ENCODE measurements around the gene EDARADD. TPM values are rescaled to one million over a fixed set of nuclear protein-coding genes. Genes with fewer than 3 reads are reported as not detected.

Gene EDARADD
- total RNA-seq, 4 donors from 2014 or later: 0.55 to 2.6 (median 1.2) TPM; not detected in 1

DNA sequence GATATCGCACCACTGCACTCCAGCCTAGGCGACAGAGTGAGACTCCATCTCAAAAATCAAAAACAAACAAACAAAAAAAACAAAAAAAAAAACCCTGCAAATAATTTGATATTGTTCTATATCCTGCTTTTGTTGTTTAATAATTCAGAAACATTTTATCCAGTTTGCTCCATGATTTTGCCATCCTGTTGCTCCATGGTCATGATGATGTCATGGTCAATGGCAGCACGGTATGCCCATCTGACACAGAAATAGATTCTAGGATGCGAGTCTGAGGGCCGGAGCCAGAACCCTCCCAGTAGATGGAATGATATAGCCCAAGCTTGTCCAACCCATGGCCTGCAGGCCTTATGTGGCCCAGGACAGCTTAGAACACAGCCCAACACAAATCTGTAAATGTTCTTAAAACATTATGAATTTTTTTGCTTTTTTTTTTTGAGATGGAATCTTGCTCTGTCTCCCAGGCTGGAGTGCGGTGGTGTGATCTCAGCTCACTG is 39.8 kb downstream of the EDARADD start:
- TF ChIP-seq, protein P1, sequence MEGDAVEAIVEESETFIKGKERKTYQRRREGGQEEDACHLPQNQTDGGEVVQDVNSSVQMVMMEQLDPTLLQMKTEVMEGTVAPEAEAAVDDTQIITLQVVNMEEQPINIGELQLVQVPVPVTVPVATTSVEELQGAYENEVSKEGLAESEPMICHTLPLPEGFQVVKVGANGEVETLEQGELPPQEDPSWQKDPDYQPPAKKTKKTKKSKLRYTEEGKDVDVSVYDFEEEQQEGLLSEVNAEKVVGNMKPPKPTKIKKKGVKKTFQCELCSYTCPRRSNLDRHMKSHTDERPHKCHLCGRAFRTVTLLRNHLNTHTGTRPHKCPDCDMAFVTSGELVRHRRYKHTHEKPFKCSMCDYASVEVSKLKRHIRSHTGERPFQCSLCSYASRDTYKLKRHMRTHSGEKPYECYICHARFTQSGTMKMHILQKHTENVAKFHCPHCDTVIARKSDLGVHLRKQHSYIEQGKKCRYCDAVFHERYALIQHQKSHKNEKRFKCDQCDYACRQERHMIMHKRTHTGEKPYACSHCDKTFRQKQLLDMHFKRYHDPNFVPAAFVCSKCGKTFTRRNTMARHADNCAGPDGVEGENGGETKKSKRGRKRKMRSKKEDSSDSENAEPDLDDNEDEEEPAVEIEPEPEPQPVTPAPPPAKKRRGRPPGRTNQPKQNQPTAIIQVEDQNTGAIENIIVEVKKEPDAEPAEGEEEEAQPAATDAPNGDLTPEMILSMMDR (IDR thresholded peaks at IDR 0.05): no peak
- TF ChIP-seq POLR2A (IDR thresholded peaks at IDR 0.05): no peak
- DNase-seq: no peak
- Histone ChIP-seq H3K4me1 (no peaks in the 10 kb centered on the region), H3K9me3 (no peaks in the 10 kb centered on the region), H3K27ac (no peak overlapping the region), H3K4me3 (no peak overlapping the region), H3K27me3 (peaks cover 0 to 5% of the 10 kb centered on the region in 2 donors), H3K36me3 (no peaks in the 10 kb centered on the region)
- intact Hi-C loops (cut with DNase I; ENCODE audit: low total_unique reads): no loop called here

DNA sequence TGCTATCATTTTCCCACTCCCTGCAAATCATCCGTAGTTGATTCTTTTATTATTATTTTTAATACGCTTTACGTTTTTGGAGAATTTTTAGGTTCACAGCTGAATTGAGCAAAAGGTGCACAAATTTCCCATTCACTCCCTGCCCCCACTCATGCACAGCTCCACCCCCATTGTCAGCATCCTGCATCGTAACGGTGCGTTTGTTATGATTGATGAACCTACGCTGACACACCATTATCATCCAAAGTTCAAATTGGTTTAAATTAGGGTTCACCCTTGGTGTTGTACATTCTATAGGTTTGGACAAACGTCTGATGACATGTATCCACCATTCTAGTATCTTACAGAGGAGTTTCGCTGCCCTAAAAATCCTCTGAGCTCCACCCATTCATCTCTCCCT is 44.5 kb downstream of the EDARADD start:
- intact Hi-C loops (cut with DNase I; ENCODE audit: low total_unique reads): no loop called here
- DNase-seq: no peak
- TF ChIP-seq, protein P1 (IDR thresholded peaks at IDR 0.05): no peak
- TF ChIP-seq POLR2A (IDR thresholded peaks at IDR 0.05): no peak
- Histone ChIP-seq H3K36me3 (no peaks in the 10 kb centered on the region), H3K9me3 (no peaks in the 10 kb centered on the region), H3K27me3 (no peaks in the 10 kb centered on the region), H3K4me1 (no peaks in the 10 kb centered on the region), H3K4me3 (no peak overlapping the region), H3K27ac (no peak overlapping the region)

DNA sequence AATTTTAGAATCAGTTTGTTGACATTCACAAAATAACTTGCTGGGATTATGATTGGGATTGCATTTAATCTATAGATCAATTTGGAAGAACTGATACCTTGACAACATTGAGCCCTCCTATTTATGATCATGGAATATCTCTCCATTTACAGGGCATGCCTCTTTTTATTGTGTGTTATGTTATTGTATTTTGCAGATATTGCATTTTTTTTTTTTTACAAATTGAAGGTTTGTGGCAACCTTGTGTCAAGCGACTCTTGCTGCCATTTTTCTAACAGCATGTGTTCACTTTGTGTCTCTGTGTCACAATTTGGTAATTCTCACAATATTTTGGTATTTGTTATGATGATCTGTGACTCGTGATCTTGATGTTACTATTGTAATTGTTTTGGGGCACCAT is 46.3 kb downstream of the EDARADD start:
- H3K4me3 ChIP-seq: no peak overlapping the region
- H3K9me3 ChIP-seq: no peaks in the 10 kb centered on the region
- no peaks in the 10 kb centered on the region for H3K27me3 ChIP-seq
- H3K27ac ChIP-seq: no peak overlapping the region
- TF ChIP-seq POLR2A (IDR thresholded peaks at IDR 0.05): no peak
- TF ChIP-seq, protein P1 (IDR thresholded peaks at IDR 0.05): no peak
- H3K4me1 ChIP-seq: no peaks in the 10 kb centered on the region
- intact Hi-C loops (cut with DNase I; ENCODE audit: low total_unique reads): no loop called here
- no peak for DNase-seq
- no peaks in the 10 kb centered on the region for H3K36me3 ChIP-seq

DNA sequence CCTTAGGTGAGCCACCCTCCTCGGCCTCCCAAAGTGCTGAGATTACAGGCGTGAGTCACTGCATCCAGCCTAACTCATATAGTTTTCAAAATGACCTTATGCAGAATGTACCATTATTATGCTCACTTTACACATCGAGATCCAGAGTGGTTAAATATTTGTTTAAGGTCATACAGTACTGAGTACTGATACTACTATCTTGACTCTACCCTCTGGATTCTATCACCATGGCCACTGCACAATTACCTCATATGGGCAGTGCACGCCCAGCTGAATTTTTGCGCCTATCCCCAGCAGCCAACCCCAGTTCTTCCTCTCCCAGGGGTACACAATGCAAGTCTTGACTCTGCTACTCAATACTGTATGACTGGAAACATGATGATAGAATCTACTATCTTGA is 56.7 kb downstream of the EDARADD start:
- Histone ChIP-seq H3K36me3 (no peaks in the 10 kb centered on the region), H3K4me1 (no peaks in the 10 kb centered on the region), H3K4me3 (no peak overlapping the region), H3K27me3 (no peaks in the 10 kb centered on the region), H3K27ac (no peak overlapping the region), H3K9me3 (no peaks in the 10 kb centered on the region)
- DNase-seq: no peak
- TF ChIP-seq, protein P1 (IDR thresholded peaks at IDR 0.05): no peak
- intact Hi-C loops (cut with DNase I; ENCODE audit: low total_unique reads): no loop called here

DNA sequence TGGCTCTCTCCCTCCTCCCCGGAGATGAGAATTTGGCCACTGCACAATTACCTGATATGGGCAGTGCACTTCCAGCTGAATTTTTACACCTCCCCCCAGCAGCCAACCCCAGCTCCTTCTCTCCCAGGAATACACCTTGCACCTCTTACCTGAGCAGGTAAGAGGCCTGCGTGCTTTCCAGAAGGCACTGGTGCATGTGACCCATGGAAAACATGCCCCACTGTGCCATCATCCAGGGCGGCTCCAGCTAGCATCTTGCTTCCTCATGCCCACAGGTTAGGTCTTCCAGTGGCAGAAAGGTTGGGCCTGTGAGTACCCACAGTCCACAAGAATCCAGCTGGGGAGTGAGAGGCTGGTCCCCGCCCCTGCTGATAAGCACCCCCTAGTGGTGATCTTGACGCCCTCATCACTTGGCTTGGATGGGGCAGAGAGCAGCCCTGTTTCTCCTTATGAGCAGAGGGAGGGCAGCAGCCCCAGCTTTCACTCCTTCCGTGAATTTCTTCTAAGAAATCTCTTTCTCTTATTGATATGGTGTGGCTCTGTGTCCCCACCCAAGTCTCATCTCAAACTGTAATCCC is 57.8 kb downstream of the EDARADD start:
- Histone ChIP-seq H3K4me3 (no peak overlapping the region), H3K27ac (no peak overlapping the region), H3K27me3 (no peaks in the 10 kb centered on the region), H3K4me1 (no peaks in the 10 kb centered on the region), H3K9me3 (no peaks in the 10 kb centered on the region), H3K36me3 (no peaks in the 10 kb centered on the region)
- intact Hi-C loops (cut with DNase I; ENCODE audit: low total_unique reads): no loop called here
- DNase-seq: no peak
- no peak for TF ChIP-seq POLR2A (IDR thresholded peaks at IDR 0.05)
- TF ChIP-seq, protein P1 (IDR thresholded peaks at IDR 0.05): no peak
